ENCODE results near the gene GYS2. TPM values are rescaled to one million over a fixed set of nuclear protein-coding genes. Genes with fewer than 3 reads are reported as not detected.
A peak's percentile ranks its signal among the peaks of the same experiment; 100 is the strongest.

The GYS2 gene
- total RNA-seq, 4 donors from 2014 or later, result not detected

GRCh38 chr12:21527451-21528180 is 77.0 kb downstream of the GYS2 start:
- H3K4me3 ChIP-seq (replicated peaks in 1 of 3), result peak overlapping the region; percentile 43 to 60 (median 47)
- intact Hi-C loops (cut with DNase I), result no loop called here

DNA sequence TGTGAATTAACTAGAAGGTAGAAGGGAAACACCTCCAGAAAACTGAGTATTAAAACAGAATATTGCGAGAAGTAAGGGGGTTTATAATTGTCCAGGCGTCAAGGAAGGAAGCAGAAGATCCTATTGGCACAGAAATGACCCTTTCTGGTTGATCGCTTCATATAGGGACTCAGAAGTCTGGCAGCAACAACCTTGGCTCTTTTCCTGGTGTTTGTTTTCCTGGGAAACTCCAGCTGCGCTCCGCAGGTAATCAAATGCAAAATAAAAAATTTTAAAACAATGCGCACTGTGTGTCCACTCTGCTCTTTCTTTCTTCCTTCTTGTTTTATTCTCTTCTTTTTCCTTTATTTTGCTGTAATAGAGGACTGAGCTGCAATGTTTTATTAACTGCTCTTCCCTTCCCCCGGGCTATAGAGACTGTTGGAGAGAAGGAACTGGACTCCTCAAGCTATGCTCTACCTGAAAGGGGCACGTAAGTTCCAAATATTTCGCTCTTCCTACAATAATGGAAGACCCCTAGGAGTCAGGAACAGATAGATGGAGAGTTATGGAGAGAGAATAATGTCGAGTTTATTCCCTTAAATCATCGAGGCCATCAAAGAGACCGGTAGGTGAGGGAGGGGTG is 77.8 kb downstream of the GYS2 start:
- Histone ChIP-seq H3K4me3 (replicated peaks in 1 of 3) (peak overlapping the region in 2 of 3 donors; percentile 43 to 60), H3K27ac (peak overlapping the region; percentile 85 to 89 (median 85)), H3K9me3 (no peaks in the 10 kb centered on the region), H3K27me3 (no peaks in the 10 kb centered on the region), H3K36me3 (no peaks in the 10 kb centered on the region), H3K4me1 (peaks cover 14 to 17% of the 10 kb centered on the region in 2 donors)
- intact Hi-C loops (cut with DNase I), result no loop called here
- WGBS, 2 donors, result 18 to 23% methylated on average over 12 of the region's 12 CpGs
- peak in 1 of 2 donors; percentile 20 for DNase-seq
- TF ChIP-seq CTCF (IDR thresholded peaks at IDR 0.05), result no peak
- no peak for TF ChIP-seq POLR2A (IDR thresholded peaks at IDR 0.05)

More at GRCh38 chr12:21527451-21528180, 77.0 kb downstream of the GYS2 start:
- TF ChIP-seq POLR2A (IDR thresholded peaks at IDR 0.05) (peak in 1 of 2 donors; percentile 77), CTCF (IDR thresholded peaks at IDR 0.05) (peak in 1 of 6 experiments; percentile 26)
- DNase-seq, result peak; percentile 69 to 74
- 0% methylated on average over 7 to 25 of the region's 57 CpGs for WGBS, 2 donors
- no peaks in the 10 kb centered on the region for H3K27me3 ChIP-seq
- no peaks in the 10 kb centered on the region for H3K36me3 ChIP-seq
- H3K9me3 ChIP-seq, result no peaks in the 10 kb centered on the region
- H3K4me1 ChIP-seq, result peaks cover 14 to 17% of the 10 kb centered on the region in 2 donors
- peak overlapping the region; percentile 85 to 89 (median 85) for H3K27ac ChIP-seq

DNA sequence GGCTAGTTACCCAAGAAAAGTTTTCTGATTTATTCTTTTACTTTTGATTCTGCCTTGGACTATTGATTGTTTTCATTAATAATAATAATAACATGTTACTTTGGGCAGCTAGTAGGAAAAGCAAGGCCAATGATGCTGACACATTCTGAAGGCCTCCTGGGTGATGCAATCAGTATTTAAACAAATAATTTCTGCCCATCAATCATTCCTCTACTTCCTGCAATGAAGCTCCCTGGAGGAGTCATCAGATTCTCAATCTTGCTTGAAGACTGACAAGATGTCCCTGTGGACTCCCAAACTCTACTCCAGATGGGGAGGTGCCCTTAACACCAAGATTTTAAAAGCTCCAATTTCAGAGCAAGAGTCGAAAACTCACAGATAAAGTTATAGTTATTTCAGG is 78.6 kb downstream of the GYS2 start, which contains the start of gene SPX:
SPX (plus strand) TSS at position 244 of the 400 bp plus-strand sequence. CDS start 177 bp downstream, outside the sequence.
- no peak for DNase-seq
- Histone ChIP-seq H3K27me3 (no peaks in the 10 kb centered on the region), H3K9me3 (no peaks in the 10 kb centered on the region), H3K36me3 (no peaks in the 10 kb centered on the region), H3K4me1 (peaks cover 14 to 17% of the 10 kb centered on the region in 2 donors), H3K27ac (peak within 1 kb of the TSS; percentile 85 to 89 (median 85)), H3K4me3 (replicated peaks in 1 of 3) (peak within 1 kb of the TSS in 2 of 3 donors; percentile 43 to 60)
- intact Hi-C loops (cut with DNase I), result no loop called here
- TF ChIP-seq POLR2A (IDR thresholded peaks at IDR 0.05) (no peak), CTCF (IDR thresholded peaks at IDR 0.05) (no peak)
- WGBS, 2 donors, result 87 to 89% methylated on average over 1 of the region's 1 CpG

GRCh38 chr12:21523148-21523547 is 81.5 kb downstream of the GYS2 start:
- intact Hi-C loops (cut with DNase I), result no loop called here
- Histone ChIP-seq H3K4me1 (peaks cover 3% of the 10 kb centered on the region in 2 donors), H3K36me3 (no peaks in the 10 kb centered on the region), H3K27ac (no peak overlapping the region), H3K27me3 (no peaks in the 10 kb centered on the region), H3K4me3 (replicated peaks in 1 of 3) (no peak overlapping the region), H3K9me3 (no peaks in the 10 kb centered on the region)
- TF ChIP-seq POLR2A (IDR thresholded peaks at IDR 0.05) (no peak), CTCF (IDR thresholded peaks at IDR 0.05) (no peak)
- no peak for DNase-seq

DNA sequence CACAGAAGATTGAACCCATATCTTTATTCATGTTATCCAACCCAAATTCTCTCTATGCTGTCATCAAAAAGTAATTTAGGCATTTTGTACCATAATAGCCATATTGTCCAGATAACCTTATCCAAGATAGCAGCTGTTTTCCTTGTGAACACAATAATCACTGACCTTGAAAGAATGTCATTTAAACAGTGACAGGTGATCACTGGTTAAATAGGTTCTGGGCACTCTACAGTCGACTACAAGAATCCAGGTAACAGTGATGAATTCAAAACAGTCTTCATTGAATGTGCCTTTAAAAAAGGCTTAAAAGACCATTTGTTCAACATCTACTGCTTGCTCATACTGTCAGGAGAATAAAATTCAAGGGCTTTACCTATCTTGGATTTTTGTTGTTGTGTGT is 83.1 kb downstream of the GYS2 start:
- peaks cover 0 to under 1% of the 10 kb centered on the region in 2 donors for H3K4me1 ChIP-seq
- no peak for TF ChIP-seq POLR2A (IDR thresholded peaks at IDR 0.05)
- no peak for DNase-seq
- no peaks in the 10 kb centered on the region for H3K27me3 ChIP-seq
- H3K4me3 ChIP-seq (replicated peaks in 1 of 3), result no peak overlapping the region
- no peak overlapping the region for H3K27ac ChIP-seq
- H3K9me3 ChIP-seq, result no peaks in the 10 kb centered on the region
- 55 to 57% methylated on average over 1 of the region's 1 CpG for WGBS, 2 donors
- intact Hi-C loops (cut with DNase I), result no loop called here
- no peaks in the 10 kb centered on the region for H3K36me3 ChIP-seq

Data from thyroid gland (tissue), 4 donors.